ENCODE results near the gene AP2A2.
A peak's percentile ranks its signal among the peaks of the same experiment; 100 is the strongest.

The AP2A2 gene

GRCh38 chr11:944711-945470 is 19.2 kb downstream of the AP2A2 start:
- DNase-seq (ENCODE audit: low read depth), result no peak
- no peak overlapping the region for H3K4me3 ChIP-seq (ENCODE audit: low read depth, low read length)
- in situ Hi-C loops (cut with HindIII; ENCODE audit: low sequenced_read_pairs), result no loop called here
- peak; percentile 15 for TF ChIP-seq CTCF (IDR thresholded peaks at IDR 0.05; ENCODE audit: low read depth, low read length, missing control alignments)

- no peak for DNase-seq (ENCODE audit: low read depth)
- TF ChIP-seq CTCF (IDR thresholded peaks at IDR 0.05; ENCODE audit: low read depth, low read length, missing control alignments), result no peak
- H3K4me3 ChIP-seq (ENCODE audit: low read depth, low read length), result no peak overlapping the region
- in situ Hi-C loops (cut with HindIII; ENCODE audit: low sequenced_read_pairs), result no loop called here
Observed at GRCh38 chr11:945986-946385, 20.3 kb downstream of the AP2A2 start.

- TF ChIP-seq CTCF (IDR thresholded peaks at IDR 0.05; ENCODE audit: low read depth, low read length, missing control alignments), result no peak
- DNase-seq (ENCODE audit: low read depth), result no peak
- in situ Hi-C loops (cut with HindIII; ENCODE audit: low sequenced_read_pairs), result no loop called here
- H3K4me3 ChIP-seq (ENCODE audit: low read depth, low read length), result no peak overlapping the region
Observed at GRCh38 chr11:947744-948143, 22.1 kb downstream of the AP2A2 start.

GRCh38 chr11:951507-951906 is 25.8 kb downstream of the AP2A2 start:
- H3K4me3 ChIP-seq (ENCODE audit: low read depth, low read length), result no peak overlapping the region
- no peak for TF ChIP-seq CTCF (IDR thresholded peaks at IDR 0.05; ENCODE audit: low read depth, low read length, missing control alignments)
- in situ Hi-C loops (cut with HindIII; ENCODE audit: low sequenced_read_pairs), result no loop called here

GRCh38 chr11:952406-953385 is 27.0 kb downstream of the AP2A2 start:
- TF ChIP-seq CTCF (IDR thresholded peaks at IDR 0.05; ENCODE audit: low read depth, low read length, missing control alignments), result no peak
- no peak overlapping the region for H3K4me3 ChIP-seq (ENCODE audit: low read depth, low read length)
- no peak for DNase-seq (ENCODE audit: low read depth)
- in situ Hi-C loops (cut with HindIII; ENCODE audit: low sequenced_read_pairs), result no loop called here

More at GRCh38 chr11:951507-951906, 25.8 kb downstream of the AP2A2 start:
- DNase-seq (ENCODE audit: low read depth), result no peak

GRCh38 chr11:953512-953911 is 27.8 kb downstream of the AP2A2 start:
- in situ Hi-C loops (cut with HindIII; ENCODE audit: low sequenced_read_pairs), result no loop called here
- no peak for DNase-seq (ENCODE audit: low read depth)
- TF ChIP-seq CTCF (IDR thresholded peaks at IDR 0.05; ENCODE audit: low read depth, low read length, missing control alignments), result no peak
- H3K4me3 ChIP-seq (ENCODE audit: low read depth, low read length), result no peak overlapping the region

All from astrocyte of the cerebellum (primary cell).